H9 (cell line): ENCODE data around the gene NUDT22. TPM values are rescaled to one million over a fixed set of nuclear protein-coding genes. Genes with fewer than 3 reads are reported as not detected.

Source experiments
- DNase-seq: peaks from one replicate; pipeline ENCODE4 v3.0.0-alpha.2; 2017
- H2AFZ ChIP-seq: one replicate; pipeline ENCODE4 v1.6.1; 2013; ENCODE audit warnings: mild to moderate bottlenecking, low read length, control low read depth, moderate library complexity
- H2AK5ac ChIP-seq: 2 replicates; pipeline ENCODE4 v1.6.1; 2013; ENCODE audit warnings: low read length, control low read depth, mixed read lengths; ENCODE audit not compliant: insufficient read length
- H2BK120ac ChIP-seq: one replicate; pipeline ENCODE4 v1.6.1; 2013; ENCODE audit warnings: low read depth, mild to moderate bottlenecking, low read length, control low read depth, inconsistent platforms; ENCODE audit not compliant: poor library complexity, severe bottlenecking
- H2BK12ac ChIP-seq: 2 replicates; pipeline ENCODE4 v1.6.1; 2013; ENCODE audit warnings: low read length, control low read depth, mixed read lengths, low read depth; ENCODE audit not compliant: insufficient read length
- H2BK15ac ChIP-seq: 2 replicates; pipeline ENCODE4 v1.6.1; 2013; ENCODE audit warnings: low read depth, low read length, control low read depth
- H2BK20ac ChIP-seq: one replicate; pipeline ENCODE4 v1.6.1; 2013; ENCODE audit warnings: low read depth, mild to moderate bottlenecking, low read length, control low read depth, inconsistent platforms; ENCODE audit not compliant: poor library complexity, severe bottlenecking
- H2BK5ac ChIP-seq: 2 replicates; pipeline ENCODE4 v1.6.1; 2013; ENCODE audit warnings: low read length, control low read depth, mixed read lengths; ENCODE audit not compliant: insufficient read length
- H3K14ac ChIP-seq: 2 replicates; pipeline ENCODE4 v1.6.1; 2013; ENCODE audit warnings: low read length, control low read depth; ENCODE audit not compliant: insufficient read depth
- H3K18ac ChIP-seq: 2 replicates; pipeline ENCODE4 v1.6.1; 2013; ENCODE audit warnings: low read depth, mild to moderate bottlenecking, mixed read lengths, low read length, control low read depth; ENCODE audit not compliant: insufficient read length
- H3K23ac ChIP-seq: 2 replicates; pipeline ENCODE4 v1.6.1; 2013; ENCODE audit warnings: low read length, control low read depth, mixed read lengths, low read depth; ENCODE audit not compliant: insufficient read length
- H3K23me2 ChIP-seq: 2 replicates; pipeline ENCODE4 v1.6.1; 2013; ENCODE audit warnings: low read depth, mild to moderate bottlenecking, mixed read lengths, low read length, control low read depth; ENCODE audit not compliant: insufficient read length, poor library complexity, severe bottlenecking
- H3K27ac ChIP-seq: 2 replicates; pipeline ENCODE4 v1.5.1; 2013; ENCODE audit warnings: low read length, control low read depth, mixed read lengths, low read depth; ENCODE audit not compliant: insufficient read length
- H3K27me3 ChIP-seq: 2 replicates; pipeline ENCODE4 v1.6.1; 2013; ENCODE audit warnings: low read length, control low read depth, inconsistent platforms; ENCODE audit not compliant: insufficient read depth
- H3K4ac ChIP-seq: 2 replicates; pipeline ENCODE4 v1.6.1; 2013; ENCODE audit warnings: low read depth, mild to moderate bottlenecking, control low read depth, inconsistent platforms, low read length, moderate library complexity
- H3K4me1 ChIP-seq: 2 replicates; pipeline ENCODE4 v1.6.1; 2013; ENCODE audit warnings: low read length, control low read depth, inconsistent platforms; ENCODE audit not compliant: insufficient read depth
- H3K4me2 ChIP-seq: 2 replicates; pipeline ENCODE4 v1.6.1; 2013; ENCODE audit warnings: low read length, control low read depth, mixed read lengths; ENCODE audit not compliant: insufficient read length, insufficient read depth
- H3K56ac ChIP-seq: 2 replicates; pipeline ENCODE4 v1.6.1; 2013; ENCODE audit warnings: low read depth, mild to moderate bottlenecking, mixed read lengths, low read length, control low read depth; ENCODE audit not compliant: insufficient read length
- H3K79me1 ChIP-seq: 2 replicates; pipeline ENCODE4 v1.6.1; 2013; ENCODE audit warnings: low read depth, mild to moderate bottlenecking, moderate library complexity, low read length, control low read depth, inconsistent platforms; ENCODE audit not compliant: insufficient read depth, poor library complexity, severe bottlenecking
- H3K79me2 ChIP-seq: 2 replicates; pipeline ENCODE4 v1.6.1; 2013; ENCODE audit warnings: low read length, control low read depth, inconsistent platforms; ENCODE audit not compliant: insufficient read depth
- H3K9ac ChIP-seq: 2 replicates; pipeline ENCODE4 v1.6.1; 2013; ENCODE audit warnings: low read length, control low read depth, mixed read lengths; ENCODE audit not compliant: insufficient read length; ENCODE audit errors: extremely low read depth
- H3K9me3 ChIP-seq: one replicate; pipeline ENCODE4 v1.6.1; 2013; ENCODE audit warnings: low read depth, low read length, inconsistent platforms; ENCODE audit not compliant: control insufficient read depth
- H3T11ph ChIP-seq: one replicate; pipeline ENCODE4 v1.6.1; 2013; ENCODE audit warnings: mild to moderate bottlenecking, low read length, control low read depth, inconsistent platforms
- H4K20me1 ChIP-seq: one replicate; pipeline ENCODE4 v1.6.1; 2013; ENCODE audit not compliant: control insufficient read depth, insufficient read length, insufficient read depth
- H4K5ac ChIP-seq: 2 replicates; pipeline ENCODE4 v1.6.1; 2013; ENCODE audit warnings: low read depth, mild to moderate bottlenecking, mixed read lengths, low read length, control low read depth; ENCODE audit not compliant: insufficient read length
- H4K8ac ChIP-seq: replicated peaks from 2 replicates; pipeline ENCODE4 v1.6.1; 2013; ENCODE audit warnings: low read length, control low read depth, mixed read lengths, low read depth; ENCODE audit not compliant: insufficient read length
- H4K91ac ChIP-seq: 2 replicates; pipeline ENCODE4 v1.6.1; 2013; ENCODE audit warnings: low read depth, mild to moderate bottlenecking, moderate library complexity, mixed read lengths, low read length, control low read depth; ENCODE audit not compliant: insufficient read length
- H3K27ac Mint-ChIP-seq, 3 experiments: 2 replicates in 2 of 3; 3 replicates in 1 of 3; pipeline ENCODE4 v1.8.0; 2020 to 2021; ENCODE audit warnings: mixed read lengths in 3 of 3, mild to moderate bottlenecking in 1 of 3, moderate library complexity in 1 of 3
- H3K27me3 Mint-ChIP-seq: 2 replicates; pipeline ENCODE4 v1.8.0; 2021; ENCODE audit warnings: low read depth, mild to moderate bottlenecking, moderate library complexity, mixed read lengths
- H3K36me3 Mint-ChIP-seq, 3 experiments: 2 replicates in 2 of 3; 3 replicates in 1 of 3; pipeline ENCODE4 v1.8.0; 2020 to 2021; ENCODE audit warnings: low read depth in 3 of 3, mixed read lengths in 3 of 3; ENCODE audit not compliant: insufficient read depth in 1 of 3
- H3K4me1 Mint-ChIP-seq, 2 experiments: 2 replicates each; pipeline ENCODE4 v1.8.0; 2020; ENCODE audit warnings: mixed read lengths in 2 of 2
- H3K4me3 Mint-ChIP-seq, 2 experiments: 2 replicates in 1 of 2; 3 replicates in 1 of 2; pipeline ENCODE4 v1.8.0; 2020 to 2021; ENCODE audit warnings: mild to moderate bottlenecking in 2 of 2, mixed read lengths in 2 of 2, moderate library complexity in 1 of 2
- H3K9me3 Mint-ChIP-seq, 2 experiments: 2 replicates in 1 of 2; 3 replicates in 1 of 2; pipeline ENCODE4 v1.8.0; 2020; ENCODE audit warnings: mild to moderate bottlenecking in 2 of 2, mixed read lengths in 2 of 2, moderate library complexity in 1 of 2
- CTCF ChIP-seq: fragments of 200-600 bp; sonication (generic); conservative IDR thresholded peaks from 3 replicates; pipeline ENCODE4 v1.8.0; 2021; ENCODE audit warnings: antibody characterized with exemption, mild to moderate bottlenecking
- WGBS: extraction: QIAGEN DNeasy Blood & Tissue Kit; methylation state at CpG from one replicate; pipeline ENCODE4 v1.1.7; 2013; ENCODE audit warnings: missing lambda C conversion rate, low lambda C conversion rate, mixed read lengths; ENCODE audit not compliant: insufficient read length; ENCODE audit errors: extremely low coverage; 5-methylcytosine and 5-hydroxymethylcytosine counted together
- total RNA-seq: library from RNA; stranded (reverse); gene quantifications from 2 replicates; pipeline ENCODE4 v1.2.1, GENCODE V29; 2021

Gene NUDT22
- total RNA-seq, 1 experiment from 2014 or later = 39.6 TPM

- no peak for DNase-seq
- no peak overlapping the region for H2BK120ac ChIP-seq
- WGBS = no CpG with 5 or more reads among the region's 30 CpGs
- H3K4ac ChIP-seq = no peak overlapping the region
- H3K9me3 ChIP-seq = no peaks in the 10 kb centered on the region
- no peaks in the 10 kb centered on the region for H3K4me1 ChIP-seq
- no peaks in the 10 kb centered on the region for H3K23me2 ChIP-seq
- Mint-ChIP-seq H3K36me3 (peaks cover 21 to 62% (median 54%) of the 10 kb centered on the region in 3 experiments), H3K4me3 (no peak overlapping the region; a peak in 1 of 5 replicates), H3K9me3 (no peaks in the 10 kb centered on the region; a peak in 1 of 5 replicates), H3K27ac (peak overlapping the region in 1 of 3 experiments; percentile 74; a peak in 2 of 7 replicates), H3K4me1 (peaks cover 13 to 14% of the 10 kb centered on the region in 2 experiments), H3K27me3 (no peaks in the 10 kb centered on the region)
- H3K14ac ChIP-seq = no peak overlapping the region
- H3K9ac ChIP-seq = no peak overlapping the region
- H3K4me2 ChIP-seq = no peak overlapping the region
- no peaks in the 10 kb centered on the region for H4K20me1 ChIP-seq
- H2BK15ac ChIP-seq = no peak overlapping the region
- H4K5ac ChIP-seq = no peak overlapping the region
- H3K27ac ChIP-seq = no peak overlapping the region
- H3K27me3 ChIP-seq = no peaks in the 10 kb centered on the region
- H3K79me1 ChIP-seq = no peaks in the 10 kb centered on the region
- no peak overlapping the region for H3K23ac ChIP-seq
- H3K79me2 ChIP-seq = no peaks in the 10 kb centered on the region
- H3K56ac ChIP-seq = no peak overlapping the region
- no peak overlapping the region for H2BK20ac ChIP-seq
- no peak for TF ChIP-seq CTCF
- H2AFZ ChIP-seq = no peak overlapping the region
- H4K91ac ChIP-seq = no peak overlapping the region
- H3K18ac ChIP-seq = no peak overlapping the region
- no peak overlapping the region for H3T11ph ChIP-seq
- H2BK5ac ChIP-seq = no peak overlapping the region
- no peak overlapping the region for H2AK5ac ChIP-seq
- H2BK12ac ChIP-seq = no peak overlapping the region
- H4K8ac ChIP-seq = no peak overlapping the region
Measured at GRCh38 chr11:64207256-64208085, 18.6 kb upstream of the NUDT22 start.
